GM19395 (cell line): ENCODE data around the gene CDK14.
A peak's percentile ranks its signal among the peaks of the same experiment; 100 is the strongest.
"Not testable (repeated sequence)": the region's sequence is repeated elsewhere in the genome, so short reads cannot be mapped to it uniquely, and the experiment has no call there.

ENCODE experiments used
- ATAC-seq: cut with Tn5 transposase; IDR thresholded peaks from one replicate; pipeline ENCODE4 v1.9.1; 2021; ENCODE audit warnings: mild to moderate bottlenecking, moderate library complexity; ENCODE audit not compliant: unreplicated experiment

The CDK14 gene

GRCh38 chr7:90749262-90749661 lies 153.1 kb downstream of the CDK14 start:
- no peak for ATAC-seq

- ATAC-seq: peak; percentile 60
Observed at GRCh38 chr7:90749774-90750173, 153.7 kb downstream of the CDK14 start.

- no peak for ATAC-seq
Observed at GRCh38 chr7:90751595-90751994, 155.5 kb downstream of the CDK14 start.

- no peak for ATAC-seq
Observed at GRCh38 chr7:90752051-90752450, 155.9 kb downstream of the CDK14 start.

GRCh38 chr7:90755041-90755440 lies 158.9 kb downstream of the CDK14 start:
- ATAC-seq: no peak

- ATAC-seq: no peak
Observed at GRCh38 chr7:90756366-90756765, 160.2 kb downstream of the CDK14 start.

- peak; percentile 65 for ATAC-seq
Observed at GRCh38 chr7:90757565-90757950, 161.4 kb downstream of the CDK14 start.

- no peak for ATAC-seq
Observed at GRCh38 chr7:90758933-90759562, 162.9 kb downstream of the CDK14 start.

GRCh38 chr7:90759710-90760109 lies 163.6 kb downstream of the CDK14 start:
- no peak for ATAC-seq

- ATAC-seq: no peak
Observed at GRCh38 chr7:90760892-90761291, 164.8 kb downstream of the CDK14 start.

- no peak for ATAC-seq
Observed at GRCh38 chr7:90761584-90761983, 165.5 kb downstream of the CDK14 start.

- no peak for ATAC-seq
Observed at GRCh38 chr7:90763108-90763507, 167.0 kb downstream of the CDK14 start.

- ATAC-seq: no peak
Observed at GRCh38 chr7:90764848-90765570, 168.9 kb downstream of the CDK14 start.

GRCh38 chr7:90766814-90767564 lies 170.9 kb downstream of the CDK14 start:
- ATAC-seq: no peak

- ATAC-seq: no peak
Observed at GRCh38 chr7:90768301-90768700, 172.2 kb downstream of the CDK14 start.

- ATAC-seq: no peak
Observed at GRCh38 chr7:90769036-90769435, 172.9 kb downstream of the CDK14 start.

GRCh38 chr7:90769566-90769965 lies 173.4 kb downstream of the CDK14 start:
- not testable (repeated sequence) for ATAC-seq

GRCh38 chr7:90771281-90771680 lies 175.2 kb downstream of the CDK14 start:
- ATAC-seq: no peak

- ATAC-seq: no peak
Observed at GRCh38 chr7:90772410-90772809, 176.3 kb downstream of the CDK14 start.

GRCh38 chr7:90773269-90773668 lies 177.1 kb downstream of the CDK14 start:
- ATAC-seq: no peak

GRCh38 chr7:90774706-90775105 lies 178.6 kb downstream of the CDK14 start:
- no peak for ATAC-seq

- no peak for ATAC-seq
Observed at GRCh38 chr7:90775383-90775965, 179.4 kb downstream of the CDK14 start.
